GM12891 (cell line): Measurements from ENCODE around the gene PPP1R15B. TPM values are rescaled to one million over a fixed set of nuclear protein-coding genes. Genes with fewer than 3 reads are reported as not detected.
A peak's percentile ranks its signal among the peaks of the same experiment; 100 is the strongest.

ENCODE experiments used
- DNase-seq: peaks from one replicate; pipeline ENCODE4 v3.0.0; 2011; ENCODE audit warnings: low spot score; ENCODE audit not compliant: insufficient read length
- FAIRE-seq: peaks from 2 replicates; lab custom pipeline; 2011; peaks lifted over from hg19 to GRCh38; lab: Jason Lieb, UNC
- PAX5 ChIP-seq: IDR thresholded peaks from 2 replicates; pipeline ENCODE4 v1.6.1; 2011; ENCODE audit warnings: low read length, moderate library complexity, mild to moderate bottlenecking; ENCODE audit not compliant: insufficient read depth, severe bottlenecking
- POLR2A ChIP-seq: IDR thresholded peaks from 2 replicates; pipeline ENCODE4 v1.6.1; 2011; ENCODE audit warnings: low read depth, low read length, control low read depth
- POLR2AphosphoS5 ChIP-seq: IDR thresholded peaks from 2 replicates; pipeline ENCODE4 v1.6.1; 2011; ENCODE audit warnings: low read depth, low read length, control low read depth
- POU2F2 ChIP-seq: IDR thresholded peaks from 2 replicates; pipeline ENCODE4 v1.6.1; 2011; ENCODE audit warnings: low read depth, mild to moderate bottlenecking, control low read depth, low read length, moderate library complexity
- SPI1 ChIP-seq: IDR thresholded peaks from 2 replicates; pipeline ENCODE4 v1.6.1; 2011; ENCODE audit warnings: low read depth, low read length, control low read depth
- TAF1 ChIP-seq: IDR thresholded peaks from 2 replicates; pipeline ENCODE4 v1.6.1; 2011; ENCODE audit warnings: low read depth, low read length, control low read depth
- polyA plus RNA-seq: library from polyadenylated mRNA; unstranded; fragments of >200 nt; gene quantifications from one replicate; pipeline ENCODE4 v1.2.1, GENCODE V29; 2012; ENCODE audit warnings: low read depth, missing spikeins, inconsistent platforms; ENCODE audit not compliant: missing spikeins

Gene PPP1R15B
- polyA plus RNA-seq, result 11.2 TPM

DNA sequence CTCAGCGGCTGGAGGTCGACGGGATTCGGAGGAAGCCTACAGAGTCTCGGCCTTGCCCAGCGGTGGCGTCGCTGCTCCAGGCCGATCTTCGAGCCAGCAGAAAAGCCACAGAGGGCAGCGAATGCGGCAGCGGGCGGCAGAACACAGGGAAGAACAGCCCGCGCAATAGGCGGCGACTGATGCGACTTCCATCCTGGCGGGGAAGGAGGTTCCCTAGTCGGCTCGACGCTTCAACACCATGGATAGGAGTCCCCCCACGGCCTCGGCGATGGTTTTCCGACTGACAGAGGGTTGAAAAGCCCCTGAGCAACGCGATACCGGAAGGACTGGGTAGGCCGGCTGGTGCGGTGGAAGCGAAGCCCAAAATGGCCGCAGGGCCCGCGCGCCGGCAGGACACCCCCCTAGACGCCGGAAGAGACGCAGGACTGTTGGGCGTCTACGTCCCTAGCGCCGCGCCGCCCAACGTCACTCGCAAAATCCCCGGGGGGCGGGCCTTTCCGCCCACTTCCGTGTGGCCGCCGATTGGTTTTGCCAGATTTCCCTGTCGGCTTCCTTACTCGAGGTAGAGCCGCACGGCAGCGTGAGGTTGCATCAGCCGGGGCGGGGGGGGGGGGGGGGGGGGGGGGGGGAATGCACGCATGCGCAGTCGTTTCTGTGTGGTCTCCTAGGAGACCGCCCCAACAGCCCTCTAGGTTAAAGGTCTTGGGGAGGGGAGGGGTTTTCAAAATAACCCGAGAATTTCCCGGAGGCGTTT, at the start of gene PPP1R15B:
Gene PPP1R15B (minus strand): TSS at position 367 of the 754 bp plus-strand sequence. CDS start 406 bp downstream, outside the sequence.
- TF ChIP-seq POLR2A (peak; percentile 94), PAX5 (no peak), SPI1 (no peak), POU2F2 (peak; percentile 60), TAF1 (peak; percentile 92), POLR2AphosphoS5 (peak; percentile 95)
- FAIRE-seq (peak; percentile 88), DNase-seq (peak; percentile 85)

DNA sequence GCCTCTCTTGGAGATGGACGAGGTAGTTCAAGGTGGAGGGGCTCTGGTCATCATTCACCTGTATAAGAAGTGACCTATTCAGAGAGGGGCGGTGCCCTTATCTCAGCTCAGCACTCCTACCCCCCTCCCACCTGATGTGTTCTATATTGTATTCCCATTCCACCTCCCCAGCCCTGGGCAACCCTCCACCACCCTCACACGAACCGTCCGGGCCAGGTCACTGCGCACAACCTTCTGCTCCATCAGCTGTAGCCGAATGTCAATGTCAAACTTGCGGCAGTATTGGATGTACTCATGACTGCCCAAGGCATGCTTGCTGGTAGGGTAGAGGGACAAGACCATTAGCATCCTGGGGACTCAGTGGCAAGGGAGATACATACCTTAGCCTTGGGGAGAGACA, 48.7 kb upstream of the PPP1R15B start:
- TF ChIP-seq TAF1, result no peak
- no peak for TF ChIP-seq POLR2A
- TF ChIP-seq POU2F2, result no peak
- TF ChIP-seq POLR2AphosphoS5, result no peak
- FAIRE-seq (no peak), DNase-seq (no peak)

DNA sequence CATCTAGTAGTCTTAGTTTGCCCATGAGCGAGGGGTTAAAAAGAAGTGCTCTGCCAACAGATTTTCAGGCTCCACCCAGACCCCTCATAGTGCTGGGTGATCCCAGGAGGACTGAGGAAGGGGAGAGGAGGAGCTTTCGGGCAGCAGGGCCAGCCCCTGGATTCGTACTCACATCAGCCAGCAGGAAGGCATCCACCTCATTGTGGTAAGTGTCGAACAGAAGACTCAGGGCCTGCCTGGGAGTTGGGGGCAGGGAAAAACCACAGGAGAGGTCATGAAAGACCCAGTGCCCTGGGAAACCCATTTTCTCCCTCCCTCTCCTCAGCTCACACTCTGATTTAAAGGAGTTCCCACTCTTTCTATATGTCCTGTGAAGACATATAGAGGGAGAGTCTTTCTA, 48.1 kb upstream of the PPP1R15B start:
- TF ChIP-seq POLR2AphosphoS5, result no peak
- TF ChIP-seq POLR2A, result no peak
- no peak for TF ChIP-seq POU2F2
- no peak for TF ChIP-seq SPI1
- TF ChIP-seq PAX5, result no peak
- no peak for TF ChIP-seq TAF1
- DNase-seq (no peak), FAIRE-seq (no peak)

DNA sequence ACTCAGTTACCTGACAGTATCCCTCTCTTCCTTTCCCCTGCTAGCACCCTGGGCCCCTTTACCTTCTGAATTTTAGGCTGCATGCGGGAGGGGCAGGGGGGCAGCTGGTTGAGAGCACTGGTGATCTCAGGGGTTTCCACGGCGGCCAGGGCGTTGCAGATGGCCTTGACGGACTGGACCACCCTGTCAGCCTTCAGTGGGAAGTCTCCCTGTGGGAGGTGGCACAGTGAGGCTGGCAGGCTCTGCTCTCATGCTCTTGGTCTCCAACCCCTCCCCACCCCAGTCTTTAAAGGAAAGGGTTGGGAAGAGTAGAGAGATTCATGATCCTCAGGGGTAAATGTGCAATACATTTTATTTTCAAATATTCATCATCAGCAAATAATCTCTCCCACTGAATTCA, 46.0 kb upstream of the PPP1R15B start:
- no peak for FAIRE-seq
- no peak for DNase-seq
- no peak for TF ChIP-seq POLR2A
- no peak for TF ChIP-seq SPI1
- TF ChIP-seq TAF1, result no peak
- no peak for TF ChIP-seq POLR2AphosphoS5
- no peak for TF ChIP-seq PAX5
- TF ChIP-seq POU2F2, result no peak

DNA sequence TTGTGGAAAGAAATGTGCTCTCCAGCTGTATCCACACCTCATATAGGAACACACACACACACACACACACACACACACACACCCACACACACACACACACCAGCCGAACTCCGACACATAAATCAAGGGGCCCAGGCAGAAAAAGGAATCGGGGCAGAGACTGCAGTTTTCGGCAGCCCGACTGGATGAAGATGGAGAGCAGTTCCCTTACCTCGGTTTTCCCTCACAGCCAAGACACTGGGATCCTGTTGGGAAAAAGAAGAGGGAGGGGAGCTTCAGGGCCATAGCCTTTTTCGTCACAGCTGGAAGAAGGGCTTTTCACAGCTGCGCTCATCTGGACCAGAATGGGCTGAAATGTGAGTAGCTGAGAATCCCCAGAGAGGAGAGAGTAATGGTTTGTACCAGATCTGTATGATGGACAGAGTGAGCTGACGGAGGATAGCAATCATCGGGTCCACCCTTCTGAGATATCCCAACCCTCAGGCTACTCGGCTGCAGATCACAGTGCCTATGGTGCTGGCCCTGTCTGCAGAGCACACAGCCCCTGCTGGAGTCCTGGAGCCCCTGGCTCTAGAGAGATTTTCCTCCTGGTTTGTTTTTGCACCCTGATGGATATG, 45.3 kb upstream of the PPP1R15B start:
- no peak for FAIRE-seq
- DNase-seq, result no peak
- TF ChIP-seq POLR2AphosphoS5 (no peak), POLR2A (no peak), TAF1 (no peak), SPI1 (no peak), POU2F2 (no peak), PAX5 (no peak)

DNA sequence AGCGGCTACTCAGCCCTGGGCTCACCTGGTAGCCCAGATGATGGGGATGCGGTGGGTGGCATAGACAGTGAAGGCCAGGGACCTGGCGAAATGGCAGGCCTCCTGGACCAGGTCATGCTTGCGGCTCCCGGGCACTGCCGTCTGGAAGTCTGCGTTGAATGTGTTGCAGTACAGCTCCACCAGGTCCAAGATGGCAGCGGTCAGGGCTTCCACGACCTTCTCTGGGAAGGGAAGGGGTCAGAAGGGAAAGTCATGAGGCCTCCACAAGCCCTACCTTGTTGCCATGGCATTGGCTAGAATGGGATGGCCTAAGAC, 44.2 kb upstream of the PPP1R15B start:
- no peak for FAIRE-seq
- no peak for DNase-seq
- TF ChIP-seq POLR2A (no peak), PAX5 (no peak)

DNA sequence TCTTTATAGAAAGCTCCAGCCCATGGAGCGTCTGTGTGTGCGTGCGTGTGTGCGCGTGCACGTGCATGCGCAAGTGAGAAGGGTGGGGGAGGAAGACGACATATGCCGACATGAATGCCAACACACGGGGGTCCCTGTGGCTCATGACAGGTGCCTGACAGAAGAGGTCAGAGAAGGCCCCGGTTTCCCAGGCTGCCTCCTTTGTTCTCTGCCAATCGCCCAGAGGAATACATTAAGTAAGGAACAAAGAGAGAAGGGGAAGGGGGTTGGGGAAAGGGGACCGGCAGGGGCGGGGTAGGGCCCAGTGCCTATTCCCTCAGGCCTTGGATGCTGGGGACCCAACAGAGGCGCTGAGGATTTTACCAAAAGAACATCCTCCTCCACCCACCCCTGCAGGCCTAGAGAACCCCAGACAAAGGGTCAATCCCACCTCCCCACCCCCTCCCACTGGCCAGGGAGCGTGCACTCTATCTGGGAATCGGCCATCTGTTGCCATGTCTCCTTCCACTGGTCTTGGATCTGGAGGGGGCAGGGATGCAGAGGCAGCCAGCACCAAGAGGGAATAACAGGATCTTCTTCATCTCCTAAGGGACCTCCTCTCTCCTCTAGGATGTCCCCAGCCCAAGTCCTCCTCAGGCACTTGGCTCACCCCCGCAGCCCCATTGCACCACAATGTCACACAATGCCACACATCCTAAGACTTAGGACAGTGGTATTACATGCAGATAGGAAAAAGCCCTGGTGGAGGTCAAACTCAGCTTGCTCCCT, 43.6 kb upstream of the PPP1R15B start:
- no peak for FAIRE-seq
- no peak for DNase-seq
- TF ChIP-seq SPI1 (no peak), TAF1 (no peak), POU2F2 (no peak), PAX5 (no peak), POLR2A (no peak), POLR2AphosphoS5 (no peak)

DNA sequence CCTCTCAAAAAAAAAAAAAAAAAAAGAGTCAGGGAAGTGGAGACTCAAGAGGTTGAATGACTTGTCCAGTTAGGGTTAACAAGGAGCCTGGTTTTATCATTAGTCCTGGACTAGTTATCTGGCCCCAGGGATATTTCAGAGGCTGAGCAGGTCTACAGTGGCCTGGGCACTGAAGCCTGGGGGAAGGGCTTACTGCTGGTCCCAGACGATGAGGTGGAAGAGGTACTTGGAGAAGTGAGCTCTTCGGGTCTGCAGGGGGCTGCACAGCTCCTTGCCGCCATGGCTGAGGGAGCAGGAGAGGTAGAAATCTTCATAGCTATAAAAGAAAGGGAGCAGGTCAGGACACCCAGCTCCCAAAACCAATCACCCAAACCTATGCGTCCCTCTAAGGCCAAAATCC, 42.9 kb upstream of the PPP1R15B start:
- no peak for DNase-seq
- TF ChIP-seq SPI1 (no peak), POLR2AphosphoS5 (no peak), PAX5 (no peak), TAF1 (no peak), POLR2A (no peak), POU2F2 (no peak)
- no peak for FAIRE-seq

DNA sequence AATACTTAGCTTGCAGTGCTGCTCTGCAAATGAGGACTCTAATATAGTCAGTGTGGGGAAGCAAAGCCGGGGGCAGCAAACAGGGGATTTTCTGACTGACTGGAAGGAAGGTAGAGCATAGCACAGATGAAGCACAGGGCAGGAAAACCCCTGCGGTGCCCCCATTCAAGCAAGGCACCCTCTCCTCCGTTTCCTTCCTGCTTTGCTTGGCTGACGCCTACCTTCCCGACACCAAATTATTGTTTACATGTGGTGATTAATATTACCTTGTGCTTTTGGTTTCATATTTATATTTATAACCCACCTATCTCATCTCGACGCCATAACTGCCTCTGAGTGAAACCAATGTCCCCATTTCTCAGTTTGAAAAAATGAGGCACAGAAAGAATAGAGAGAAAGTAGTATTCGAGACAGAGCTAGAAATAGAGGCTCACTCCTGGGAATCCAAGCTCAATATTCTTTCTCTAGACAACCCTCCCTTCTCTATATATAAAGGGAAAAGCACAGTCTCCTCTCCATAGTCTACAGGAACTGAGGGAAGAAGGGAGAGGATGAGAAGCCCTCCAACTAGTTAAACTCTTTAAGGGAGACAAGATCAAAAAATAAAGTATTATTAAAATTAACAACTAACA, 41.6 kb upstream of the PPP1R15B start:
- DNase-seq, result peak; percentile 66
- FAIRE-seq, result peak; percentile 94
- TF ChIP-seq PAX5 (no peak), POU2F2 (peak; percentile 62; the same call in 1 of the 2 replicates), TAF1 (no peak), POLR2AphosphoS5 (no peak; the same call in 1 of the 2 replicates), SPI1 (0 out of 2 replicates have a peak, but pooled peaks have one; percentile 15), POLR2A (no peak)
